Nephron (organoid): ENCODE data around the gene SERP2.

Source experiments
- H3K27ac Mint-ChIP-seq, 3 experiments: 2 replicates each; pipeline ENCODE4 v1.8.0; 2020; ENCODE audit warnings: mixed read lengths in 3 of 3, mild to moderate bottlenecking in 2 of 3, moderate library complexity in 1 of 3
- H3K27me3 Mint-ChIP-seq: 2 replicates; pipeline ENCODE4 v1.8.0; 2021; ENCODE audit warnings: low read depth, mild to moderate bottlenecking, moderate library complexity, mixed read lengths
- H3K36me3 Mint-ChIP-seq: 2 replicates; pipeline ENCODE4 v1.8.0; 2020; ENCODE audit warnings: low read depth, mixed read lengths
- H3K4me1 Mint-ChIP-seq: 2 replicates; pipeline ENCODE4 v1.8.0; 2020; ENCODE audit warnings: mixed read lengths
- H3K4me3 Mint-ChIP-seq, 3 experiments: 2 replicates each; pipeline ENCODE4 v1.8.0; 2020; ENCODE audit warnings: mild to moderate bottlenecking in 3 of 3, mixed read lengths in 3 of 3, moderate library complexity in 2 of 3
- H3K9me3 Mint-ChIP-seq: 2 replicates; pipeline ENCODE4 v1.8.0; 2020; ENCODE audit warnings: mixed read lengths
- TF ChIP-seq, protein P1 (sequence below), 3 experiments: fragments of 200-600 bp; sonication (generic); IDR thresholded peaks; one replicate each; pipeline ENCODE4 v1.5.0; 2021; ENCODE audit warnings: antibody characterized with exemption in 3 of 3; ENCODE audit not compliant: unreplicated experiment in 3 of 3

SERP2 gene

GRCh38 chr13:44410328-44410859 lies 36.8 kb downstream of the SERP2 start:
- peaks cover 24% of the 10 kb centered on the region for H3K4me1 Mint-ChIP-seq
- no peaks in the 10 kb centered on the region for H3K36me3 Mint-ChIP-seq
- H3K27me3 Mint-ChIP-seq = peaks cover 19% of the 10 kb centered on the region
- H3K9me3 Mint-ChIP-seq = no peaks in the 10 kb centered on the region
- H3K4me3 Mint-ChIP-seq = no peak overlapping the region
- peak overlapping the region in 2 of 3 experiments; percentile 13 to 41 for H3K27ac Mint-ChIP-seq
- TF ChIP-seq, protein P1, sequence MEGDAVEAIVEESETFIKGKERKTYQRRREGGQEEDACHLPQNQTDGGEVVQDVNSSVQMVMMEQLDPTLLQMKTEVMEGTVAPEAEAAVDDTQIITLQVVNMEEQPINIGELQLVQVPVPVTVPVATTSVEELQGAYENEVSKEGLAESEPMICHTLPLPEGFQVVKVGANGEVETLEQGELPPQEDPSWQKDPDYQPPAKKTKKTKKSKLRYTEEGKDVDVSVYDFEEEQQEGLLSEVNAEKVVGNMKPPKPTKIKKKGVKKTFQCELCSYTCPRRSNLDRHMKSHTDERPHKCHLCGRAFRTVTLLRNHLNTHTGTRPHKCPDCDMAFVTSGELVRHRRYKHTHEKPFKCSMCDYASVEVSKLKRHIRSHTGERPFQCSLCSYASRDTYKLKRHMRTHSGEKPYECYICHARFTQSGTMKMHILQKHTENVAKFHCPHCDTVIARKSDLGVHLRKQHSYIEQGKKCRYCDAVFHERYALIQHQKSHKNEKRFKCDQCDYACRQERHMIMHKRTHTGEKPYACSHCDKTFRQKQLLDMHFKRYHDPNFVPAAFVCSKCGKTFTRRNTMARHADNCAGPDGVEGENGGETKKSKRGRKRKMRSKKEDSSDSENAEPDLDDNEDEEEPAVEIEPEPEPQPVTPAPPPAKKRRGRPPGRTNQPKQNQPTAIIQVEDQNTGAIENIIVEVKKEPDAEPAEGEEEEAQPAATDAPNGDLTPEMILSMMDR (IDR thresholded peaks at IDR 0.05; ENCODE audit: unreplicated experiment in 3 of 3) = no peak

DNA sequence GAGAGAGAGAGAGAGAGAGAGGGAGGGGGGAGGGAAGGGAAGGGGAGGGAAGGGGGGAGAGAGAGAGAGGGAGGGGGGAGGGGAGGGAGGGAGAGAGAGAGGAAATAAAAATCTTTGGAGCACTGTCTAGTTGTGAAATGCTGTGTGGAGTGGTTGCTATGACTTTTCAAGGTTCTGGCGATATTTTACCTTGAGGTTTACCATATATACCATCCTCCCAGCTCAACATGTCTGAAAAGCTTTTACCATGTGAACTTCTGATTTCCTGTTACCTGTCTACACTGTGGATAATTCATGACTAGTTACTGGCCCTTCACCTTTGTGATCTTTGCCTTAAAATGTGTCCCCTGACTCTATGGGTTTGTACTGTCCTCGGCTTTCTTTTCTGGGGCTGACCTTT lies 38.2 kb downstream of the SERP2 start:
- Mint-ChIP-seq H3K36me3 (no peaks in the 10 kb centered on the region), H3K27me3 (peaks cover 23% of the 10 kb centered on the region), H3K4me1 (peaks cover 21% of the 10 kb centered on the region), H3K9me3 (no peaks in the 10 kb centered on the region), H3K4me3 (no peak overlapping the region), H3K27ac (peak overlapping the region; percentile 16 to 61 (median 51))
- TF ChIP-seq, protein P1 (IDR thresholded peaks at IDR 0.05; ENCODE audit: unreplicated experiment in 3 of 3) = no peak

DNA sequence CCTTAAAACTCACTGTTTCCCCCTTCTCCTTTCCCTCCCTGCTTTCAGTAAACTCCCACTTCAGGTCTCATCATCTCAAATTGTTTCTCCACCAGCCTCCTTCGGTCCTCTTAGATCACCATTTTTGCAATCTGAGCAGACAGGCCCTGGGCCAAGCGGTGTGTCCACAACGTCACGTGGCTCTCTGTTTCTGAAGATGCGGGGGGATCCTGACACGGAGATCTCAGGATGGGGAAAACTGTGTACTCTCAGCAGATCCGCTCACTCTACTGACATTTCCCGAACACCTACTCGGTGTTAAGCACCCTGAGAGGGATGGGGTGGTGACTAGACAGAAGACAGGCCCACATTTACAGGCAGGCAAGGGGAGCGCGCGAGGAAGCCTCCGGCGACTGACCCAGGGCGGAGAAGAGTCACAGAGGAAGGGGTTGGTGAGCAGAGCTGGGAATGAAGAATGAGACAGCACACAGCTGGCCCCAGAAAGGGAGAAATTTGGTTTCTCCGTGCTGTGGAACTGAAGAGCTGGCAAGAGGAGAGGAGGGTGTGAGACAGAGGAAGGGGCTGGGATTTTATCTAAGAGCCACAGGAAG lies 38.8 kb downstream of the SERP2 start:
- TF ChIP-seq, protein P1 (IDR thresholded peaks at IDR 0.05; ENCODE audit: unreplicated experiment in 3 of 3) = no peak
- Mint-ChIP-seq H3K9me3 (no peaks in the 10 kb centered on the region), H3K4me1 (peaks cover 22% of the 10 kb centered on the region), H3K27ac (peak overlapping the region; percentile 16 to 61 (median 51)), H3K27me3 (peaks cover 17% of the 10 kb centered on the region), H3K4me3 (no peak overlapping the region), H3K36me3 (no peaks in the 10 kb centered on the region)

- Mint-ChIP-seq H3K4me1 (peaks cover 26% of the 10 kb centered on the region), H3K4me3 (peak overlapping the region in 1 of 3 experiments; percentile 6), H3K27ac (peak overlapping the region; percentile 16 to 61 (median 51)), H3K27me3 (peaks cover 16% of the 10 kb centered on the region), H3K36me3 (no peaks in the 10 kb centered on the region), H3K9me3 (no peaks in the 10 kb centered on the region)
- TF ChIP-seq, protein P1 (IDR thresholded peaks at IDR 0.05; ENCODE audit: unreplicated experiment in 3 of 3) = no peak
Measured at GRCh38 chr13:44413095-44413494, 39.5 kb downstream of the SERP2 start.

DNA sequence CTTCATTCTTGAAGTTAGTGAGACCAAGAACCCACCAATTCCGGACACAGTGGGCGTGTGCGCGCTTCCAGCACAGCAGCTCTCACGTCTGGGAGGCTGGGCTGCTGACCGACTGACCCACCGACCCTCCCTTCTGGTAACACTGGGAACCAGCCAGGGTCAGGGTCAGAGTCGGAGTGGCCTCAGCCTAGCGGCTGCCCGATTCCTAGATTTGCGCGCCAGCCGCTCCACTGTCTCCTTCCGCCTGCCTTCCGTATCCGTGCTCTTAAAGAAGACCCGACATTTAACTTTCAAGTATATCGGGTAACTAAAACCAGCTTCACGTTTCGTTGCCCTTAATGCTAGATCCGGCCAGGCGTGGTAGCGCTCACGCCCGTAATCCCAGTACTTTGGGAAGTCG lies 41.1 kb downstream of the SERP2 start:
- TF ChIP-seq, protein P1 (IDR thresholded peaks at IDR 0.05; ENCODE audit: unreplicated experiment in 3 of 3) = no peak
- no peaks in the 10 kb centered on the region for H3K36me3 Mint-ChIP-seq
- no peaks in the 10 kb centered on the region for H3K9me3 Mint-ChIP-seq
- H3K27me3 Mint-ChIP-seq = peaks cover 16% of the 10 kb centered on the region
- H3K4me1 Mint-ChIP-seq = peaks cover 26% of the 10 kb centered on the region
- H3K4me3 Mint-ChIP-seq = peak overlapping the region; percentile 11 to 67 (median 42)
- peak overlapping the region in 2 of 3 experiments; percentile 32 to 38 for H3K27ac Mint-ChIP-seq

GRCh38 chr13:44415815-44416214 lies 42.2 kb downstream of the SERP2 start:
- Mint-ChIP-seq H3K4me1 (peaks cover 20% of the 10 kb centered on the region), H3K9me3 (no peaks in the 10 kb centered on the region)

More at GRCh38 chr13:44415815-44416214, 42.2 kb downstream of the SERP2 start:
- peaks cover 14% of the 10 kb centered on the region for H3K27me3 Mint-ChIP-seq
- peak overlapping the region in 1 of 3 experiments; percentile 28 for H3K4me3 Mint-ChIP-seq
- peak overlapping the region in 1 of 3 experiments; percentile 72 for H3K27ac Mint-ChIP-seq
- TF ChIP-seq, protein P1 (IDR thresholded peaks at IDR 0.05; ENCODE audit: unreplicated experiment in 3 of 3) = no peak
- no peaks in the 10 kb centered on the region for H3K36me3 Mint-ChIP-seq
